Measurements from ENCODE around the gene IL4I1. TPM values are rescaled to one million over a fixed set of nuclear protein-coding genes. Genes with fewer than 3 reads are reported as not detected.

IL4I1 gene
- total RNA-seq, 1 donor from 2014 or later = 0.90 TPM

DNA sequence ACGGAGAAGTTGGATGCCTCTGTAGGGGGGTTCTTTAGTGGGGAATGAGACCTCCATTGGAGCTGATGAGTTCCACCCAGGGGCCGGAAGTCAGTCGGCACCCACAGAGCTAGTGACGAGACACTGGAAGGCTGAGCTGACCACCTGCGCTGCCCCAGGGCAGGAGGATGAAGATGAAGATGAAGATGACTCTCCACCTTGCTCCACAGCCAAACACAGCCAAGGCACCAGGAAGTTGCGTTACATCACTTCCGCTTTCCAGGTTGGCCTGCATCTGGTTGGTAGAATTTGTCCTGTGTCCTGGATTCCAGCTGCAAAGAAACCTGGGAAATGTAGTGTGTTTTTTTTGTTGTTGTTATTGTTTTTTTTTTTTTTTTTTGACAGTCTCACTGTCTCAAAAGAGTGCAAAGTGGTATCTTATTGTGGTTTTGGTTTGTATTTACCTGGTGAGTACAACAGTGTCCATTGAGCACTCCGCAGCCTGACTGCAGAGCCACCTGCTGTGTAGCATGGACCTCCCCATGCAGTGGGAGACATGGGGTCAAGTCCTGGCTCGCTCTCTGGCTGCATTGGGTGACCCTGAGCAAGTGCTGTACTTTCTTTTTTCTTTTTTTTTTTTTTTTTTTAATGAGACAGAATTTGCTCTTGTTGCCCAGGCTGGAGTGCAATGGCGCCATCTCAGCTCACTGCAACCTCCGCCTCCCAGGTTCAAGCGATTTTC lies 17.3 kb downstream of the IL4I1 start:
- Mint-ChIP-seq H3K4me3 (ENCODE audit: unreplicated experiment) (no peak overlapping the region), H3K36me3 (ENCODE audit: low read depth, unreplicated experiment) (peaks cover 26% of the 10 kb centered on the region), H3K27me3 (ENCODE audit: unreplicated experiment) (peaks cover 16% of the 10 kb centered on the region), H3K9me3 (ENCODE audit: unreplicated experiment) (no peaks in the 10 kb centered on the region), H3K27ac (ENCODE audit: unreplicated experiment) (no peak overlapping the region), H3K4me1 (ENCODE audit: unreplicated experiment) (peaks cover 25% of the 10 kb centered on the region)
- TF ChIP-seq, protein P1, sequence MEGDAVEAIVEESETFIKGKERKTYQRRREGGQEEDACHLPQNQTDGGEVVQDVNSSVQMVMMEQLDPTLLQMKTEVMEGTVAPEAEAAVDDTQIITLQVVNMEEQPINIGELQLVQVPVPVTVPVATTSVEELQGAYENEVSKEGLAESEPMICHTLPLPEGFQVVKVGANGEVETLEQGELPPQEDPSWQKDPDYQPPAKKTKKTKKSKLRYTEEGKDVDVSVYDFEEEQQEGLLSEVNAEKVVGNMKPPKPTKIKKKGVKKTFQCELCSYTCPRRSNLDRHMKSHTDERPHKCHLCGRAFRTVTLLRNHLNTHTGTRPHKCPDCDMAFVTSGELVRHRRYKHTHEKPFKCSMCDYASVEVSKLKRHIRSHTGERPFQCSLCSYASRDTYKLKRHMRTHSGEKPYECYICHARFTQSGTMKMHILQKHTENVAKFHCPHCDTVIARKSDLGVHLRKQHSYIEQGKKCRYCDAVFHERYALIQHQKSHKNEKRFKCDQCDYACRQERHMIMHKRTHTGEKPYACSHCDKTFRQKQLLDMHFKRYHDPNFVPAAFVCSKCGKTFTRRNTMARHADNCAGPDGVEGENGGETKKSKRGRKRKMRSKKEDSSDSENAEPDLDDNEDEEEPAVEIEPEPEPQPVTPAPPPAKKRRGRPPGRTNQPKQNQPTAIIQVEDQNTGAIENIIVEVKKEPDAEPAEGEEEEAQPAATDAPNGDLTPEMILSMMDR (IDR thresholded peaks at IDR 0.05; ENCODE audit: unreplicated experiment) = no peak
- DNase-seq (ENCODE audit: low spot score) = no peak

DNA sequence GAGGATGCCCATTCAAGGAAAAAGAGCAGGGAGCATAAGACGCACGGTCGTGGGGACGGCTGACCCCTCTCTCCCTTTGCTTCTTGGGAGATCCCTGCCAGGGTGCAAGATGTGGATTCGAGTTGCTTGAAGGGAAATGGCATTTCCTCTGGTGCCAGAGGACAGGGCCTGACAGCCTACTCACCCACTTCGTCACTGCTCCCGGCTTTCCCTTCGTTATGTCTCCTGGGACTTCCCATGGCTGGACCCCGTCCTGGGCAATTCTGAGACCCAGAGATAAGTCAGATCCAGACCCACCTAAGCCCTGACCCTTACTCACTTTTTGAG lies 18.0 kb downstream of the IL4I1 start:
- H3K9me3 Mint-ChIP-seq (ENCODE audit: unreplicated experiment) = no peaks in the 10 kb centered on the region
- H3K27me3 Mint-ChIP-seq (ENCODE audit: unreplicated experiment) = peaks cover 23% of the 10 kb centered on the region
- peak overlapping the region; percentile 61 for H3K27ac Mint-ChIP-seq (ENCODE audit: unreplicated experiment)
- H3K4me3 Mint-ChIP-seq (ENCODE audit: unreplicated experiment) = no peak overlapping the region
- H3K4me1 Mint-ChIP-seq (ENCODE audit: unreplicated experiment) = peaks cover 25% of the 10 kb centered on the region
- DNase-seq (ENCODE audit: low spot score) = no peak
- TF ChIP-seq, protein P1 (IDR thresholded peaks at IDR 0.05; ENCODE audit: unreplicated experiment) = no peak
- H3K36me3 Mint-ChIP-seq (ENCODE audit: low read depth, unreplicated experiment) = peaks cover 25% of the 10 kb centered on the region

DNA sequence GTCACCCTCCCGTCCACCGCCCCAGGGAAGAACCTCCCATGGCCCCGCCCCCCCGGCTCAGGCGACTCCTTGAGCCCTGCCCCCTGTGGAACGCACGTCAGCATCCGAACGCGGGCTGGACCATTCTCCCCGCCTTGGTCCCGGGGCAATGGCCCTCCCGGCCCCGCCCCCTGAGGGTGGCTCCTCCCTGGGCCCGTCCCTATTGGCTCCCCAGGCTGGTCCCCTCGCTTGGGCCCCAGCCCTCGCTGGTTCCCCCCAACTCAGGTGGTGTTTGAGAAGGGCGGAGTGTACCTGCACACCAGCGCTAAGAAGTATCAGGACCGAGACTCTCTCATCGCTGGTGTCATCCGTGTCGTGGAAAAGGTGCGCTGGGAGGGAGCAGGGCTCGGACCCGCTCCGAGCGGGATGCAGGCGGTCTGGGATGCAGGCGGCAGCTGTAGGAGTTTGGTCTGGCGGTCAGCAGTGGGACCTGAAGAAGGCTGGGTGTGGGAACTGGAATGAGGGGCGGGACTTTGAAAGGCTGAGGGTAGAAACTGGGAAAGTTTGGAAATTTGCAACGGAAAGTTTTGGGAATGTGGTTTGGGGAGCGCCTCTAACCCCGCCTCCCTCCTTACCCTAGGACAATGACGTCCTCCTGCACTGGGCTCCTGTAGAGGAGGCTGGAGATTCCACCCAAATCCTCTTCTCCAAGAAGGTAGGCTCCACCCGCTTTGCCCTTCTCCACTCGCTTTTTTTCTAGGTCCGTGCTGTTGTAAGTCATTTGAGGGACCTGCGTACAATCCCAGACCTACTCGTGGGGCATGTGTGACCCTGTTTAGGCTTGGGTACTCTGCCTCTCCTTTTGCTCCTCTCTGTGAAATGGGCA lies 18.6 kb downstream of the IL4I1 start:
- H3K27ac Mint-ChIP-seq (ENCODE audit: unreplicated experiment) = peak overlapping the region; percentile 61
- peaks cover 21% of the 10 kb centered on the region for H3K27me3 Mint-ChIP-seq (ENCODE audit: unreplicated experiment)

DNA sequence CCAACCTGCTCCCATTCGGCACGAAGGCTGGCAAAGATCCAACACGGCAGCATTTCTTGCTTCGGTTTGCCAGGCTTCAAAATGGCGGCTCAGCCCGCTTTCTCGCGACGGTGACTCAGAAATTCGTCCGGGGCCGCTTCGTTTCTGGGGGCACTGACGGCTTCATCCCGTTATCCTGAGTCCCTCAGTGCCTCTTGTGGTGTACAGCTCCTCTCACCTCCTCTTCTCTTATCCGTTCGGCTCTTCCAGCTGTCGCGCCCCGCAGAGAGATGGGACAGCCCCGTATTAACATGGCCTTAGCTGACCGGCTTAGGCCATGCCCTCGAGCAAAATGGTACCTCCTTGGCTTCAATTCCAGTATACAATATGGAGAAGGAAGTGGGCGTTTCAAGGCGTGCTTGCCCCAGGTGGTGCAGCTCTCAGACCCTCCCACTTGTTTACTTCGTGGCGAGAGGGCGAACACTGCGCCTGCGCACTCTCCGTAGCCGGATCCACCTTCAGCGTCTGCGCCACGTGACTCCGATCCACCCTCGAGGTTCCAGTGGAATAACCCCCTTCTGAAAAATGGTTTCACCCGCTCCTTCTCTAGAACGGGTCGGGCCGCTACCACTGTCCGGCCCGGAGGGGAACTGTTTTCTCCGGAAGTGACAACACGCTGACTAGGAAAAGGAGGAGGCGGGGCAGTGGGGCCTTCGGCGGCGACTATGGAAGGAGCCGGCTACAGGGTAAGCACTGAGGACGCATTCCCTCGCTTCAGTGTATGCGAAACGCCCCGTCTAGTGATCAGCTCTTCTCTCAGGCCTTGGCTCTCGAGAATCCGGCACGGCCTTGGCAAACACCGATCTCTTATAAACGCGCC lies 19.4 kb downstream of the IL4I1 start, which contains the start of the genes AKT1S1 and TBC1D17:
Gene AKT1S1 (minus strand): TSS at position 336 of the 859 bp plus-strand sequence. CDS start 4,060 bp downstream, outside the sequence.
Gene TBC1D17 (plus strand): TSS at position 683 of the 859 bp plus-strand sequence. CDS start 22 bp downstream, at position 705.
- TF ChIP-seq, protein P1 (IDR thresholded peaks at IDR 0.05; ENCODE audit: unreplicated experiment) = no peak
- Mint-ChIP-seq H3K36me3 (ENCODE audit: low read depth, unreplicated experiment) (peaks cover 16% of the 10 kb centered on the region), H3K4me3 (ENCODE audit: unreplicated experiment) (no peak within 1 kb of the TSS), H3K27ac (ENCODE audit: unreplicated experiment) (peak within 1 kb of the TSS; percentile 61), H3K4me1 (ENCODE audit: unreplicated experiment) (peaks cover 26% of the 10 kb centered on the region), H3K9me3 (ENCODE audit: unreplicated experiment) (no peaks in the 10 kb centered on the region), H3K27me3 (ENCODE audit: unreplicated experiment) (peaks cover 21% of the 10 kb centered on the region)
- DNase-seq (ENCODE audit: low spot score) = peak; percentile 96

More for the DNA sequence above, 18.6 kb downstream of the IL4I1 start:
- Mint-ChIP-seq H3K36me3 (ENCODE audit: low read depth, unreplicated experiment) (peaks cover 20% of the 10 kb centered on the region), H3K4me1 (ENCODE audit: unreplicated experiment) (peaks cover 25% of the 10 kb centered on the region), H3K4me3 (ENCODE audit: unreplicated experiment) (no peak overlapping the region), H3K9me3 (ENCODE audit: unreplicated experiment) (no peaks in the 10 kb centered on the region)
- TF ChIP-seq, protein P1 (IDR thresholded peaks at IDR 0.05; ENCODE audit: unreplicated experiment) = no peak
- peak; percentile 97 for DNase-seq (ENCODE audit: low spot score)

All from endothelial cell (in vitro differentiated cells).